ENCODE data around the gene DEGS2. TPM values are rescaled to one million over a fixed set of nuclear protein-coding genes. Genes with fewer than 3 reads are reported as not detected.

The DEGS2 gene
- total RNA-seq, 2 experiments from 2014 or later: 0.05 to 0.39 TPM

DNA sequence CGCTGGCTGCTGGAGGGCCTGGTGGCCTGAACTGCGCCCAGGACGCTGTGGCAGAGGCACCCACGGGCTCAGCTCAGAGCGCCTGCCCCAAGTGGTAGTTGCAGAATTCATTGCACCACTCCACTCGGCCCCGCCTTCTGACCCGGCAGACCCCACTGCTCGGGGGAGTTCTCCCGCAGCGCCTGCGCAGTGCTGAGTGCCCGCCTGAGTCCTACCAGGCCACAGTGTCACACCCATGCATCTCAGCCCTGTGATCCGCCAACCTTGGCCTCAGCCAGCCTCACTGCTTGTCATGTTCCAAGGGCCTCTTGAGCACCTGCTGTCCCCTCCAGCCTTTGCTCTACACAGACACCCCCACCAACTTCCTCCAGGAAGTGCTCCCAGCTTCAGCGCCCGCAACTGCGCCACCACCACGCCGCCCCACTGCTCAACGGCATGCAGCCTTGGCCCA is 12.2 kb downstream of the DEGS2 start:
- ChIA-PET CTCF (interaction anchor here (1.0 to 2.4 kb wide), 2 partner anchors 8 to 46 kb away, joined by 4 to 12 read pairs; no protein-coding TSS in a partner anchor), POLR2A (no interaction called here)

DNA sequence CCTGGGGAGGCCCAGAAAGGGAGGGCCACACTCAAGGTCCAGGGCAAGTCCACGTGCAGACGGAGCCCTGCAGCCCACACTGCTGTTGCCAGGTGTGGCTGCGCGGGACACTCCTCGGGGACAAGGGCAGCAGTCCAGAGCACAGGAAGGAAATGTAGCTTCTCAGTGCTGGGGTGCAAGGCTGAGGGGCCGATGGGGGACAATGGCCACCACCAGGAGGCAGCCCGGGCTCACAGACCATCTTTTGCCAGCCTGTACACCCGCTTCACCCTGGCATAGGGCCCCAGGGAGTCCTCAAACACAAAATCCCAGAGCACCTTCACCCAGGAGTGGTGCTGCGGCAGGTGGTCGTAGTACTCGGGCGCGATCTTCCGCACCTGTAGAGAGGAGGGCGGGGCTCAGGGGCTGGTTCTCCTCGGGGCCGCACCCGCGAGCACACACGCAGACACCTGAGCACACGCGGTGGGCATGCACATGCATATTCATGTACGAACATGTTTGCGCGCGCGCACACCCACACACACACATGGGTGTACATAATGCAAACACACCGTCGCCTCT is 12.8 kb downstream of the DEGS2 start:
- Mint-ChIP-seq H3K4me1 (ENCODE audit: low read depth) (peaks cover 41% of the 10 kb centered on the region), H3K4me3 (peak overlapping the region; percentile 34), H3K36me3 (ENCODE audit: low read depth) (peaks cover 27% of the 10 kb centered on the region), H3K27me3 (ENCODE audit: low read depth) (no peaks in the 10 kb centered on the region), H3K27ac (peak overlapping the region; percentile 90), H3K9me3 (ENCODE audit: insufficient read depth) (no peaks in the 10 kb centered on the region)
- ATAC-seq (peak; percentile 8), DNase-seq (no peak)
- CTCF ChIA-PET: interaction anchor here (0.9 to 2.4 kb wide), 3 partner anchors 9 to 95 kb away, joined by 3 to 12 read pairs (median 4); no protein-coding TSS in a partner anchor
- POLR2A ChIA-PET: interaction anchor here (0.6 to 1.4 kb wide), 3 partner anchors 18 to 107 kb away, joined by 3 to 4 read pairs (median 3); no protein-coding TSS in a partner anchor

More for the DNA sequence above, 12.2 kb downstream of the DEGS2 start:
- ATAC-seq (peak; percentile 62), DNase-seq (peak; percentile 81)
- Mint-ChIP-seq H3K27ac (peak overlapping the region; percentile 90), H3K27me3 (ENCODE audit: low read depth) (no peaks in the 10 kb centered on the region), H3K4me1 (ENCODE audit: low read depth) (peaks cover 40% of the 10 kb centered on the region), H3K9me3 (ENCODE audit: insufficient read depth) (no peaks in the 10 kb centered on the region), H3K4me3 (peak overlapping the region; percentile 34), H3K36me3 (ENCODE audit: low read depth) (peaks cover 21% of the 10 kb centered on the region)

- peaks cover 42% of the 10 kb centered on the region for H3K4me1 Mint-ChIP-seq (ENCODE audit: low read depth)
- H3K9me3 Mint-ChIP-seq (ENCODE audit: insufficient read depth): no peaks in the 10 kb centered on the region
- H3K4me3 Mint-ChIP-seq: no peak overlapping the region
- DNase-seq (no peak), ATAC-seq (no peak)
- H3K27ac Mint-ChIP-seq: peak overlapping the region; percentile 90
- H3K27me3 Mint-ChIP-seq (ENCODE audit: low read depth): no peaks in the 10 kb centered on the region
- ChIA-PET POLR2A (interaction anchor here (0.6 to 1.4 kb wide), 4 partner anchors 14 to 108 kb away, joined by 3 to 4 read pairs (median 4); partner anchors contain the start of gene DEGS2), CTCF (interaction anchor here (0.9 to 2.4 kb wide), 2 partner anchors 47 to 96 kb away, joined by 3 to 12 read pairs; no protein-coding TSS in a partner anchor)
- peaks cover 29% of the 10 kb centered on the region for H3K36me3 Mint-ChIP-seq (ENCODE audit: low read depth)
These were observed 13.6 kb downstream of the DEGS2 start for GRCh38 chr14:100145682-100146464.

DNA sequence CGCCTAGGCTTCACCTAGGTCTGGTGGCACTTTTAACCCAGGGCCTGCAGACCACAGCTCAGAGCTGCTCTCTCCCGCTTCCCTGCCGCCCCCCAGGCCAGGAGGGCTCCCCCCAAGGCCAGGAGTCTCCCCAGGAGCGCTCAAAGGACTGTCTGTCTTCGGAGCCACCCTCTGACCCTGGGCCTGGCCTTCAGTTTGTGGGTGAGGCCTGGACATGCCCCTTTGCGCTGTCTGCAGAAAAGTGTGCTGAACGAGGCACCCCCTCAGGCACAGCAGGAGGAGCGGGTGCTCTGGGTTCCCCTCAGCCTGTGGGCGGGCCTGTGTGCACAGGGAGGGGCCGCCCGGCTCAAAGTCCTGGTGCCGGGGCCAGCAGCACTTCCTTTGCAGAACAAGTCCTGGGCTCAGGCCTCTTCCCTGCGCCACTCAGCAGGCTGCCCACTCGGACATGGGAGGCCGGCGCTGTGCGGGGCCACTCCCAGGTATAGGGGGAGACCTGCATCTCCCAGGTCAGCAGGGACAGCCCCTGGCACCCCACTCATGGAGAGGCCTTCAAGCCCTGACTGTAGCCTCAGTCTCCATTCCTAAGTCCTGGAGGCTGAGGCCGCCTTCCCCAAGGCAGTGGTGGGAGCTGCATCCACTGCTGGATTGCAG is 14.3 kb downstream of the DEGS2 start:
- Mint-ChIP-seq H3K36me3 (ENCODE audit: low read depth) (peaks cover 36% of the 10 kb centered on the region), H3K4me3 (no peak overlapping the region), H3K4me1 (ENCODE audit: low read depth) (peaks cover 42% of the 10 kb centered on the region), H3K27ac (peak overlapping the region; percentile 15), H3K27me3 (ENCODE audit: low read depth) (no peaks in the 10 kb centered on the region), H3K9me3 (ENCODE audit: insufficient read depth) (no peaks in the 10 kb centered on the region)
- ChIA-PET CTCF (interaction anchor here (2.4 kb wide), 1 partner anchor 48 kb away, joined by 12 read pairs; no protein-coding TSS in a partner anchor), POLR2A (interaction anchor here (0.7 to 1.4 kb wide), 4 partner anchors 12 to 67 kb away, joined by 3 to 4 read pairs (median 4); partner anchors contain the start of gene DEGS2)
- ATAC-seq: no peak
- no peak for DNase-seq

DNA sequence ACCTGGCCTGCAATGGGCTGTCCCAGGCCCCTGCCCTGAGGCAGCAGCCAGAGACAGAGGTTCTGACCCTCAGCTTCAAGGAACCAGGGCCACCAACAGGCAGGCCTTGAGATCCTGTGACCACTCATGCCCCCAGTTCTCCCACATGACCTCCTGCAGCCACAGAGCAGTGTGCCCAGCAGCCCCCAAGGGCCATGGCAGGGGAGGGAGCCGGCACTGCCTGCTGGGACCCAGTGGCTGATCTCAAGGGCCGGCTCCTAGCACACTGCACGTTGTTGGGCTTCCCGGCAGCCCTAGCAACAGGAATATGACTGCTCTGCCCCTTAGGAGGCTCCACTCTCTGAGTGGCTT is 14.8 kb downstream of the DEGS2 start:
- peak overlapping the region; percentile 55 for H3K27ac Mint-ChIP-seq
- POLR2A ChIA-PET: interaction anchor here (1.2 kb wide), 1 partner anchor 12 kb away, joined by 4 read pairs; no protein-coding TSS in a partner anchor
- ATAC-seq (no peak), DNase-seq (no peak)
- H3K27me3 Mint-ChIP-seq (ENCODE audit: low read depth): no peaks in the 10 kb centered on the region
- H3K36me3 Mint-ChIP-seq (ENCODE audit: low read depth): peaks cover 41% of the 10 kb centered on the region
- H3K9me3 Mint-ChIP-seq (ENCODE audit: insufficient read depth): no peaks in the 10 kb centered on the region
- H3K4me1 Mint-ChIP-seq (ENCODE audit: low read depth): peaks cover 43% of the 10 kb centered on the region
- no peak overlapping the region for H3K4me3 Mint-ChIP-seq
- CTCF ChIA-PET: no interaction called here

DNA sequence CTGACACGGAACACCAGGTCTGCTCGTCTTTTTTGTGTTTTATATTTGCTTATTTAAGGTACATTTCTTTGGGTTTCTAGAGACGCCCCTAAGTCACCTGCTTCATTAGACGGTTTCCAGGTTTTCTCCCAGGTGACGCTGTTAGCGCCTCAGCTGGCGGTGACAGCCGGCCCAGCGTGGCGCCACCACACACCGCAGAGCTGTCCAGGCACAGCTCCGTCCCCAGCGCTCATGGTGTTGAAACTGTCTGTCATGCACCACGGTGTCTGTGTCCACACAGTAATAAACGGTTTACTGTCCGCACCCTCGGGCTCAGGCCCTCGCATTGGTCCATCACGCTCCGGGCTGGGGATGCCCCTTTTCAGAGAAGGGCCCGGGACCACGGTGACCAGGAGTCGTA is 15.5 kb downstream of the DEGS2 start:
- Mint-ChIP-seq H3K27ac (no peak overlapping the region), H3K9me3 (ENCODE audit: insufficient read depth) (no peaks in the 10 kb centered on the region), H3K36me3 (ENCODE audit: low read depth) (peaks cover 48% of the 10 kb centered on the region), H3K27me3 (ENCODE audit: low read depth) (no peaks in the 10 kb centered on the region), H3K4me3 (peak overlapping the region; percentile 15), H3K4me1 (ENCODE audit: low read depth) (peaks cover 43% of the 10 kb centered on the region)
- ChIA-PET CTCF (no interaction called here), POLR2A (interaction anchor here (0.7 to 1.2 kb wide), 2 partner anchors 12 to 13 kb away, joined by 3 to 4 read pairs; no protein-coding TSS in a partner anchor)
- DNase-seq: no peak
- ATAC-seq: no peak

DNA sequence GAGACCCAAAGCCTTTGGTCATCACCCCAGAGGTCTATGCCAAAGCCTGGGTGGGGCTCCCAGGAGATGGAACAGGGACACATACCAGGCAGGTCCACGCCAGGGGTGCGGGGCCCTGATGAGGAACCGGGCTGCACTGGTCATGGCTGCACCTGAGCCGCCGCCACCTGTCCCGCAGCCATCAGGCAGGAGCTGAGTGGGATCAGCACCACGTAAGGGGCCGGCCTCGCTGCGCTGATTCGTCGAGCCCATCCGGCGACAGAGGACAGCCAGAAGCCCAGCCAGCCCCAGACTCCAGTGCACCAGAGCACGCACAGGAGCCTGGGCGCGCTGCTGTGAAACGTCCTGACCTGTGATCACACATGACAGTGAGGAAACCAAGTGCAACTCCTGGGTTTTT is 15.9 kb downstream of the DEGS2 start:
- no peaks in the 10 kb centered on the region for H3K9me3 Mint-ChIP-seq (ENCODE audit: insufficient read depth)
- no peaks in the 10 kb centered on the region for H3K27me3 Mint-ChIP-seq (ENCODE audit: low read depth)
- H3K4me1 Mint-ChIP-seq (ENCODE audit: low read depth): peaks cover 39% of the 10 kb centered on the region
- no peak overlapping the region for H3K27ac Mint-ChIP-seq
- CTCF ChIA-PET: interaction anchor here (0.7 kb wide), 1 partner anchor 11 kb away, joined by 3 read pairs; no protein-coding TSS in a partner anchor
- no peak for DNase-seq
- POLR2A ChIA-PET: interaction anchor here (0.7 to 0.8 kb wide), 2 partner anchors 8 to 12 kb away, joined by 3 read pairs; no protein-coding TSS in a partner anchor
- H3K36me3 Mint-ChIP-seq (ENCODE audit: low read depth): peaks cover 52% of the 10 kb centered on the region
- H3K4me3 Mint-ChIP-seq: no peak overlapping the region
- no peak for ATAC-seq

- Mint-ChIP-seq H3K4me1 (ENCODE audit: low read depth) (peaks cover 29% of the 10 kb centered on the region), H3K4me3 (peak overlapping the region; percentile 18), H3K36me3 (ENCODE audit: low read depth) (peaks cover 64% of the 10 kb centered on the region), H3K27ac (peak overlapping the region; percentile 60), H3K27me3 (ENCODE audit: low read depth) (no peaks in the 10 kb centered on the region), H3K9me3 (ENCODE audit: insufficient read depth) (no peaks in the 10 kb centered on the region)
- ATAC-seq (no peak), DNase-seq (no peak)
- CTCF ChIA-PET: interaction anchor here (0.7 to 1.8 kb wide), 3 partner anchors 10 to 51 kb away, joined by 3 to 8 read pairs (median 3); no protein-coding TSS in a partner anchor
- POLR2A ChIA-PET: interaction anchor here (0.5 to 0.8 kb wide), 3 partner anchors 9 to 81 kb away, joined by 3 read pairs; no protein-coding TSS in a partner anchor
These were observed 17.1 kb downstream of the DEGS2 start for GRCh38 chr14:100142073-100143040.

GRCh38 chr14:100141098-100141497 is 18.3 kb downstream of the DEGS2 start:
- Mint-ChIP-seq H3K9me3 (ENCODE audit: insufficient read depth) (no peaks in the 10 kb centered on the region), H3K27ac (no peak overlapping the region), H3K4me3 (no peak overlapping the region), H3K4me1 (ENCODE audit: low read depth) (peaks cover 20% of the 10 kb centered on the region), H3K36me3 (ENCODE audit: low read depth) (peaks cover 73% of the 10 kb centered on the region), H3K27me3 (ENCODE audit: low read depth) (no peaks in the 10 kb centered on the region)
- DNase-seq (no peak), ATAC-seq (no peak)
- POLR2A ChIA-PET: no interaction called here
- CTCF ChIA-PET: interaction anchor here (1.0 to 1.8 kb wide), 2 partner anchors 11 to 52 kb away, joined by 3 to 8 read pairs; no protein-coding TSS in a partner anchor

GRCh38 chr14:100140452-100141078 is 18.9 kb downstream of the DEGS2 start:
- CTCF ChIA-PET: no interaction called here
- POLR2A ChIA-PET: no interaction called here
- Mint-ChIP-seq H3K9me3 (ENCODE audit: insufficient read depth) (no peaks in the 10 kb centered on the region), H3K4me3 (no peak overlapping the region), H3K4me1 (ENCODE audit: low read depth) (peaks cover 15% of the 10 kb centered on the region), H3K36me3 (ENCODE audit: low read depth) (peaks cover 75% of the 10 kb centered on the region), H3K27me3 (ENCODE audit: low read depth) (no peaks in the 10 kb centered on the region), H3K27ac (peak overlapping the region; percentile 63)
- ATAC-seq (no peak), DNase-seq (no peak)
